Neural crest cell (in vitro differentiated cells): ENCODE data around the gene FILIP1L. TPM values are rescaled to one million over a fixed set of nuclear protein-coding genes. Genes with fewer than 3 reads are reported as not detected.

Experiments
- DNase-seq: peaks from one replicate; pipeline ENCODE4 v3.0.0; 2021; ENCODE audit warnings: low read depth, mixed read lengths, low spot score
- H3K27ac Mint-ChIP-seq: one replicate; pipeline ENCODE4 v1.8.0; 2021; ENCODE audit warnings: mild to moderate bottlenecking, mixed read lengths; ENCODE audit not compliant: unreplicated experiment
- H3K27me3 Mint-ChIP-seq: 2 replicates; pipeline ENCODE4 v1.8.0; 2021; ENCODE audit warnings: low read depth, mild to moderate bottlenecking, mixed read lengths
- H3K36me3 Mint-ChIP-seq: 2 replicates; pipeline ENCODE4 v1.8.0; 2021; ENCODE audit warnings: low read depth, mild to moderate bottlenecking, mixed read lengths
- H3K4me1 Mint-ChIP-seq: 2 replicates; pipeline ENCODE4 v1.8.0; 2021; ENCODE audit warnings: mixed read lengths
- H3K4me3 Mint-ChIP-seq: one replicate; pipeline ENCODE4 v1.8.0; 2021; ENCODE audit warnings: mild to moderate bottlenecking, mixed read lengths
- H3K9me3 Mint-ChIP-seq: 2 replicates; pipeline ENCODE4 v1.8.0; 2021; ENCODE audit warnings: mixed read lengths
- CTCF ChIP-seq: fragments of 200-600 bp; sonication (generic); conservative IDR thresholded peaks from 2 replicates; pipeline ENCODE4 v1.5.0; 2021; ENCODE audit warnings: antibody characterized with exemption, mild to moderate bottlenecking
- total RNA-seq: library from RNA; stranded (reverse); gene quantifications from 2 replicates; pipeline ENCODE4 v1.2.1, GENCODE V29; 2021

Gene FILIP1L
- total RNA-seq, 1 donor from 2014 or later, result 9.8 TPM

- TF ChIP-seq CTCF, result no peak
- H3K36me3 Mint-ChIP-seq, result peaks cover 10% of the 10 kb centered on the region
- H3K4me3 Mint-ChIP-seq, result no peak overlapping the region
- H3K9me3 Mint-ChIP-seq, result peaks cover 4% of the 10 kb centered on the region
- no peak overlapping the region for H3K27ac Mint-ChIP-seq
- no peaks in the 10 kb centered on the region for H3K4me1 Mint-ChIP-seq
- DNase-seq, result no peak
- no peaks in the 10 kb centered on the region for H3K27me3 Mint-ChIP-seq
Measured at GRCh38 chr3:100019719-100020118, 94.6 kb downstream of the FILIP1L start.

- H3K27me3 Mint-ChIP-seq, result no peaks in the 10 kb centered on the region
- no peak overlapping the region for H3K27ac Mint-ChIP-seq
- DNase-seq, result no peak
- no peak overlapping the region for H3K4me3 Mint-ChIP-seq
- peaks cover 6% of the 10 kb centered on the region for H3K9me3 Mint-ChIP-seq
- peaks cover 2% of the 10 kb centered on the region for H3K4me1 Mint-ChIP-seq
- peaks cover 11% of the 10 kb centered on the region for H3K36me3 Mint-ChIP-seq
- TF ChIP-seq CTCF, result no peak
Measured at GRCh38 chr3:100018806-100019205, 95.5 kb downstream of the FILIP1L start.

- TF ChIP-seq CTCF, result no peak
- no peak overlapping the region for H3K27ac Mint-ChIP-seq
- H3K4me3 Mint-ChIP-seq, result no peak overlapping the region
- peaks cover 4% of the 10 kb centered on the region for H3K4me1 Mint-ChIP-seq
- H3K9me3 Mint-ChIP-seq, result peaks cover 5% of the 10 kb centered on the region
- peaks cover 10% of the 10 kb centered on the region for H3K36me3 Mint-ChIP-seq
- DNase-seq, result no peak
- no peaks in the 10 kb centered on the region for H3K27me3 Mint-ChIP-seq
Measured at GRCh38 chr3:100010087-100010417, 104.2 kb downstream of the FILIP1L start.

- DNase-seq, result no peak
- peaks cover 3% of the 10 kb centered on the region for H3K9me3 Mint-ChIP-seq
- no peak overlapping the region for H3K4me3 Mint-ChIP-seq
- TF ChIP-seq CTCF, result no peak
- H3K27ac Mint-ChIP-seq, result no peak overlapping the region
- H3K27me3 Mint-ChIP-seq, result no peaks in the 10 kb centered on the region
- peaks cover 4% of the 10 kb centered on the region for H3K4me1 Mint-ChIP-seq
- H3K36me3 Mint-ChIP-seq, result peaks cover 7% of the 10 kb centered on the region
Measured at GRCh38 chr3:100009276-100010086, 104.8 kb downstream of the FILIP1L start.

GRCh38 chr3:100008081-100008698 lies 106.1 kb downstream of the FILIP1L start:
- H3K4me1 Mint-ChIP-seq, result no peaks in the 10 kb centered on the region
- TF ChIP-seq CTCF, result no peak
- no peaks in the 10 kb centered on the region for H3K27me3 Mint-ChIP-seq
- no peak for DNase-seq
- no peak overlapping the region for H3K4me3 Mint-ChIP-seq
- H3K36me3 Mint-ChIP-seq, result peaks cover 4% of the 10 kb centered on the region
- H3K27ac Mint-ChIP-seq, result no peak overlapping the region
- H3K9me3 Mint-ChIP-seq, result no peaks in the 10 kb centered on the region
